ENCODE results near the gene DDX39A. TPM values are rescaled to one million over a fixed set of nuclear protein-coding genes. Genes with fewer than 3 reads are reported as not detected.

DDX39A gene
- total and polyA plus RNA-seq, 2 experiments from 2014 or later: 47.2 to 58.7 TPM

DNA sequence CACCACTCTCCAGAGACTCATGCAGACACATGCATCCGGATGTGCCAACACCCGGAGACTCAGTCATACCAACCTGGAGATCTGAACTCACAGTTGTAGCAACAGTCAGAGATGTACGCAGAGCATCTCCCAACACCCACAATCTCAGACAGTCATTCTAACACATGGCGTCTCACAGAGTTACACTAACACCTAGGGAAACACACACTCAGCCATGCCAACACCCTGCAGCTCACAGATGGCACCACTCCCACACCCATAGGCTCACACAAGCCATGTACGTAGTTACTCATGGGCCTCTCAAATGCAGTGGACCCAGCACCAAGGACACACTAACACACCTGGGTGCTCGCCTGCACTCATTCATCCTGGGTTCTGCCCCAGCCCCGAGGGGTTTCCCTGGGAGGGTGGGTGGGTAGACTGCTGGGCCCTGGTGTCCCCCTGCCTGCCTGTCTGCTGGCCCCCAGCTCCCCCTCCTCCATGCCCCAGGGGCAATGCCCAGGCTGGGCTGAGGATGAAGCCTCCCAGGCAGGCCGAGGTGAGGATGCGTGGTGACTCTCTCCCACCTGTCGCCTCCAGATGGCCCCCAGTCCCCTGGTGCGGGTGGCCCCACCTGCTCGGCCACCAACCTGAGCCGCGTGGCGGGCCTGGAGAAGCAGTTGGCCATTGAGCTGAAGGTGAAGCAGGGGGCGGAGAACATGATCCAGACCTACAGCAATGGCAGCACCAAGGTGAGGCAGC lies 23.9 kb upstream of the DDX39A start:
- peaks cover 28% of the 10 kb centered on the region for H3K79me2 ChIP-seq (ENCODE audit: insufficient read depth)
- in situ Hi-C loops (cut with MboI): no loop called here
- H3K9ac ChIP-seq: no peak overlapping the region
- no peaks in the 10 kb centered on the region for H3F3A ChIP-seq (ENCODE audit: insufficient read depth)
- TF ChIP-seq EZH2 (IDR thresholded peaks at IDR 0.05; ENCODE audit: insufficient read depth, poor library complexity, severe bottlenecking): no peak
- TF ChIP-seq EZH2phosphoT487 (IDR thresholded peaks at IDR 0.05; ENCODE audit: insufficient read depth, low read depth): no peak
- H3K27me3 ChIP-seq (replicated peaks; ENCODE audit: insufficient read depth): no peaks in the 10 kb centered on the region
- DNase-seq: no peak
- H3K36me3 ChIP-seq (ENCODE audit: low read depth): peaks cover 7% of the 10 kb centered on the region; the same call in 1 of the 2 replicates
- H4K20me1 ChIP-seq (ENCODE audit: insufficient read depth): no peaks in the 10 kb centered on the region
- no peak overlapping the region for H3K4me2 ChIP-seq (ENCODE audit: unreplicated experiment)
- no peaks in the 10 kb centered on the region for H3K9me2 ChIP-seq (ENCODE audit: insufficient read depth)
- no peaks in the 10 kb centered on the region for H3K4me1 ChIP-seq (ENCODE audit: insufficient read depth)
- no peak overlapping the region for H2AFZ ChIP-seq
- H3K27ac ChIP-seq: no peak overlapping the region
- H3K4me3 ChIP-seq: no peak overlapping the region
- H3K9me3 ChIP-seq (ENCODE audit: low read depth): no peaks in the 10 kb centered on the region
- WGBS, 2 experiments (ENCODE audit: low coverage in 1 of 2, low lambda C conversion rate in 2 of 2, missing lambda C conversion rate in 2 of 2): 96 to 97% methylated on average over 12 to 16 of the region's 16 CpGs

DNA sequence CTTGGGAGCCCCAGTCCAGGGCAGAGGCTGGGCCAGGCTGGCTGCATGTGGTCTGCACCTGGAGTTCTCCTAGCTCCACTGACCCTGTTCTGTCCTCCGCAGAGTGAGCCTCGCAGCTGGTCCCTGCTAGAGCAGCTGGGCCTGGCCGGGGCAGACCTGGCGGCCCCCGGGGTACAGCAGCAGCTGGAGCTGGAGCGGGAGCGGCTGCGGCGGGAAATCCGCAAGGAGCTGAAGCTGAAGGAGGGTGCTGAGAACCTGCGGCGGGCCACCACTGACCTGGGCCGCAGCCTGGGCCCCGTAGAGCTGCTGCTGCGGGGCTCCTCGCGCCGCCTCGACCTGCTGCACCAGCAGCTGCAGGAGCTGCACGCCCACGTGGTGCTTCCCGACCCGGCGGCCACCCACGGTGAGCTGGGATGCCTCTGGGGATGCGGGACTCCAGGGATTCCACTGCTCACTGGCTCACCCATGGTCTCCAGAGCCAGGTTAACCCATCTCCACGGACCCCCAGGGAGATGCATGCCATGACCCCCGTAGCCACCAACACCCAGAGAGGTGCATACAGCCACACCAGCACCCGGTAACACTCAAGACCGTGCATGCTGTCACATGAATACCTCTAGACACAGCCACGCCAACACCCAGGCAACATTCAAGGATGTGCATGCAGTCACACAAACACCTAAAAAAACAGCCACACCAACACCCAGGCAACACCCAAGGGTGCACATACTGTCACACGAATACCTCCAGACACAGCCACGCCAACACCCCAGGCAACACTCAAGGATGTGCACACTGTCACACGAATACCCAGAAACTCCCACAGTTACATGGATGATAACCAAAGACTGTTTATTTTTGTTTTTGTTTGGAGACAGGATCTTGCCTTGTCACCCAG lies 22.1 kb upstream of the DDX39A start:
- no peak for DNase-seq
- no peak overlapping the region for H3K4me3 ChIP-seq
- H3K9me2 ChIP-seq (ENCODE audit: insufficient read depth): no peaks in the 10 kb centered on the region
- no peak overlapping the region for H3K9ac ChIP-seq
- no peaks in the 10 kb centered on the region for H3K27me3 ChIP-seq (replicated peaks; ENCODE audit: insufficient read depth)
- no peak overlapping the region for H2AFZ ChIP-seq
- H3F3A ChIP-seq (ENCODE audit: insufficient read depth): no peaks in the 10 kb centered on the region
- H3K27ac ChIP-seq: no peak overlapping the region
- no peak overlapping the region for H3K4me2 ChIP-seq (ENCODE audit: unreplicated experiment)
- H4K20me1 ChIP-seq (ENCODE audit: insufficient read depth): no peaks in the 10 kb centered on the region
- H3K79me2 ChIP-seq (ENCODE audit: insufficient read depth): peaks cover 45% of the 10 kb centered on the region
- TF ChIP-seq EZH2 (IDR thresholded peaks at IDR 0.05; ENCODE audit: insufficient read depth, poor library complexity, severe bottlenecking) (no peak), EZH2phosphoT487 (IDR thresholded peaks at IDR 0.05; ENCODE audit: insufficient read depth, low read depth) (no peak)
- no peaks in the 10 kb centered on the region for H3K9me3 ChIP-seq (ENCODE audit: low read depth)
- in situ Hi-C loops (cut with MboI): no loop called here
- peaks cover 7% of the 10 kb centered on the region; the same call in 1 of the 2 replicates for H3K36me3 ChIP-seq (ENCODE audit: low read depth)
- H3K4me1 ChIP-seq (ENCODE audit: insufficient read depth): no peaks in the 10 kb centered on the region
- 79 to 88% methylated on average over 25 to 26 of the region's 34 CpGs for WGBS, 2 experiments (ENCODE audit: low coverage in 1 of 2, low lambda C conversion rate in 2 of 2, missing lambda C conversion rate in 2 of 2)

DNA sequence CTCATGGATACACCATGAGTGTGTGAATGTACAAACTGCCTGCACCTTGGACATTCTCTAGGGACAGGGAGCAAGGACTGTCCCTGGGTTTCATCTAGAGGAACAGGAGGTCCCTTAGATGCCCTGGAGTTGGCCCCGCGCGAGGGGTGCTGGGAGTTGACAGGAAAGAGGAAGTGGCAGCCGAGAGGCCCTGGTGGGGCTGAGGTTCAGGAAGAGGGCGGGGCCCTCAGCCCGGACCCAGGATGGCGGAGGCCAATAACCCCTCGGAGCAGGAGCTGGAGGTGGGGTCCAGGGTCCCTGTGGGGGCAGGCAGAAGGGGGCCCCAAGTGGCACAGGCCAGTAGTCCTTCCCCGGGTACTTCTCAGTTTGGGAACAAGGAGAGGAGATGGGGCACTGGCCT lies 20.9 kb upstream of the DDX39A start:
- no peak for DNase-seq
- H2AFZ ChIP-seq: no peak overlapping the region
- in situ Hi-C loops (cut with MboI): no loop called here
- H3K9me2 ChIP-seq (ENCODE audit: insufficient read depth): no peaks in the 10 kb centered on the region
- H4K20me1 ChIP-seq (ENCODE audit: insufficient read depth): no peaks in the 10 kb centered on the region
- no peak overlapping the region for H3K27ac ChIP-seq
- H3K27me3 ChIP-seq (replicated peaks; ENCODE audit: insufficient read depth): no peaks in the 10 kb centered on the region
- no peak for TF ChIP-seq EZH2 (IDR thresholded peaks at IDR 0.05; ENCODE audit: insufficient read depth, poor library complexity, severe bottlenecking)
- TF ChIP-seq EZH2phosphoT487 (IDR thresholded peaks at IDR 0.05; ENCODE audit: insufficient read depth, low read depth): no peak
- no peak overlapping the region for H3K9ac ChIP-seq
- 61 to 76% methylated on average over 6 to 9 of the region's 9 CpGs for WGBS, 2 experiments (ENCODE audit: low coverage in 1 of 2, low lambda C conversion rate in 2 of 2, missing lambda C conversion rate in 2 of 2)
- peaks cover 4% of the 10 kb centered on the region; the same call in 1 of the 2 replicates for H3K4me1 ChIP-seq (ENCODE audit: insufficient read depth)
- H3K4me3 ChIP-seq: no peak overlapping the region
- H3F3A ChIP-seq (ENCODE audit: insufficient read depth): peaks cover 8% of the 10 kb centered on the region; the same call in 1 of the 2 replicates
- H3K79me2 ChIP-seq (ENCODE audit: insufficient read depth): peaks cover 58% of the 10 kb centered on the region
- H3K9me3 ChIP-seq (ENCODE audit: low read depth): no peaks in the 10 kb centered on the region
- peaks cover 4% of the 10 kb centered on the region; the same call in 1 of the 2 replicates for H3K36me3 ChIP-seq (ENCODE audit: low read depth)
- no peak overlapping the region for H3K4me2 ChIP-seq (ENCODE audit: unreplicated experiment)

DNA sequence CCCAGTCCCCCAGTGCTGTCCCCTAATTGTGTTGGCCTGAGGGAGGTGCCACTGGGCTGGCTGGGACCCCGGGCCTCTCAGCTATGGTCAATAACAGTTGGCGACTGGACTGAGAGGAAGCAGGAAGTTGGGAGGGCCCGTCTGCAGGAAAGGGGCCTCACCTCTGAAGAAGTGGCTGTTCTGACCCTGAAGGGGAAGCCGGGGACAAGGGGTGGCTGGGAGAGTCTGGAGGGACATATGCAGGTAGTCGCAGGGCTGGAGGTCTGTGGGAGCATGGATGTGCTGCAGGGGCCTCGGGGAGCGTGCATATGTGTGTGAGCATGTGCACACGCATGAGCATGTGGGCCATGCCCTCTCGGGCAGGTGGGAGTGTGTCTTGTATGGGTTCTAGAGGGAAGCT lies 19.9 kb upstream of the DDX39A start:
- WGBS, 2 experiments (ENCODE audit: low coverage in 1 of 2, low lambda C conversion rate in 2 of 2, missing lambda C conversion rate in 2 of 2): 78 to 84% methylated on average over 9 of the region's 9 CpGs
- H3K4me2 ChIP-seq (ENCODE audit: unreplicated experiment): no peak overlapping the region
- in situ Hi-C loops (cut with MboI): no loop called here

More for the DNA sequence above, 19.9 kb upstream of the DDX39A start:
- Histone ChIP-seq H3K9ac (no peak overlapping the region), H3K9me3 (ENCODE audit: low read depth) (no peaks in the 10 kb centered on the region), H3K27me3 (replicated peaks; ENCODE audit: insufficient read depth) (no peaks in the 10 kb centered on the region), H3K9me2 (ENCODE audit: insufficient read depth) (no peaks in the 10 kb centered on the region), H3K27ac (no peak overlapping the region), H3K36me3 (ENCODE audit: low read depth) (peaks cover 4% of the 10 kb centered on the region; the same call in 1 of the 2 replicates), H4K20me1 (ENCODE audit: insufficient read depth) (no peaks in the 10 kb centered on the region), H3K79me2 (ENCODE audit: insufficient read depth) (peaks cover 66% of the 10 kb centered on the region), H3K4me1 (ENCODE audit: insufficient read depth) (peaks cover 14% of the 10 kb centered on the region), H3K4me3 (no peak overlapping the region), H2AFZ (no peak overlapping the region), H3F3A (ENCODE audit: insufficient read depth) (peaks cover 16% of the 10 kb centered on the region)
- DNase-seq: no peak
- TF ChIP-seq EZH2 (IDR thresholded peaks at IDR 0.05; ENCODE audit: insufficient read depth, poor library complexity, severe bottlenecking): no peak
- TF ChIP-seq EZH2phosphoT487 (IDR thresholded peaks at IDR 0.05; ENCODE audit: insufficient read depth, low read depth): no peak

All from GM23248 (cell line).